NCI-H2107 (cell line): ENCODE results near the gene LCN15.
A peak's percentile ranks its signal among the peaks of the same experiment; 100 is the strongest.
"Not testable (repeated sequence)": the region's sequence is repeated elsewhere in the genome, so short reads cannot be mapped to it uniquely, and the experiment has no call there.

Experiments
- DNase-seq: peaks from one replicate; lab custom pipeline; 2025; lab: John Stamatoyannopoulos, UW

The LCN15 gene

GRCh38 chr9:136764301-136764891, at the start of gene LCN15:
TSS of gene LCN15 (minus strand) at chr9:136764518. CDS start at chr9:136764488, 30 bp downstream.
- peak; percentile 74 for DNase-seq

- no peak for DNase-seq
Observed at GRCh38 chr9:136808806-136809158, 44.5 kb upstream of the LCN15 start.

GRCh38 chr9:136808075-136808805, 43.9 kb upstream of the LCN15 start:
- DNase-seq: no peak

GRCh38 chr9:136807281-136808074, 43.2 kb upstream of the LCN15 start, which contains the start of gene RABL6:
TSS of gene RABL6 (plus strand) at chr9:136807948. CDS start at chr9:136808197, 249 bp downstream.
- DNase-seq: peak; percentile 73

- no peak for DNase-seq
Observed at GRCh38 chr9:136806631-136807201, 42.4 kb upstream of the LCN15 start.

GRCh38 chr9:136806067-136806466, 41.7 kb upstream of the LCN15 start:
- no peak for DNase-seq

- no peak for DNase-seq
Observed at GRCh38 chr9:136805207-136805740, 41.0 kb upstream of the LCN15 start.

GRCh38 chr9:136804509-136805206, 40.3 kb upstream of the LCN15 start:
- no peak for DNase-seq

- DNase-seq: no peak
Observed at GRCh38 chr9:136803551-136804508, 39.5 kb upstream of the LCN15 start.

- DNase-seq: not testable (repeated sequence)
Observed at GRCh38 chr9:136803009-136803550, 38.8 kb upstream of the LCN15 start.

GRCh38 chr9:136802321-136802720, 38.0 kb upstream of the LCN15 start:
- no peak for DNase-seq

- peak; percentile 88 for DNase-seq
Observed at GRCh38 chr9:136799854-136800657, 35.7 kb upstream of the LCN15 start.

- DNase-seq: no peak
Observed at GRCh38 chr9:136799079-136799853, 34.9 kb upstream of the LCN15 start.

- DNase-seq: no peak
Observed at GRCh38 chr9:136798708-136799078, 34.4 kb upstream of the LCN15 start.

- not testable (repeated sequence) for DNase-seq
Observed at GRCh38 chr9:136796775-136797347, 32.5 kb upstream of the LCN15 start.

GRCh38 chr9:136796238-136796774, 32.0 kb upstream of the LCN15 start, which contains the start of gene CCDC183:
TSS of gene CCDC183 (plus strand) at chr9:136796338. CDS start at chr9:136796398, 60 bp downstream.
- DNase-seq: no peak

- no peak for DNase-seq
Observed at GRCh38 chr9:136795000-136795348, 30.7 kb upstream of the LCN15 start.
